HG03103 (cell line): ENCODE measurements around the gene CFAP221.
A peak's percentile ranks its signal among the peaks of the same experiment; 100 is the strongest.

Experiments
- ATAC-seq: cut with Tn5 transposase; IDR thresholded peaks from one replicate; pipeline ENCODE4 v1.9.1; 2021; ENCODE audit warnings: low read depth; ENCODE audit not compliant: unreplicated experiment

CFAP221 gene

GRCh38 chr2:119694845-119695521 lies 150.7 kb downstream of the CFAP221 start:
- no peak for ATAC-seq

DNA sequence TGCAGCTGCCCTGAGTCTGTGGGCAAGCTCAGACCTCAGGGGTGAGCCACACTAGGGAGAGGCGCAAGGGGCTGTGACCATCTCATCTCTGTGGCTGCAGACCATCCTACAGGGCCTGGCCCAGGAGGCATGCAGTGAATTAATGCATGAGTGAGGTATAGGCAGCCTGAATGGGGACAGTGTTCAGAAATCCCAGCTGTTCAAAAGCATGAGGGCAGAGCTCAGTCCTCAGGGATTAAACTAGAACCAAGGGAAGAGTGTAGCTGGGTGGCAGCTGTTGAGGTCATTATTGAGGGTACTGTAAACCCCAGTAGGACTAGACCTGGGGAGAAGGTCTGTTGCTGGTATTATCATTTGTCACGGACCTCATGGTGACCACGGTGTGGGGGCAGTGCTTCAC lies 151.8 kb downstream of the CFAP221 start:
- no peak for ATAC-seq

DNA sequence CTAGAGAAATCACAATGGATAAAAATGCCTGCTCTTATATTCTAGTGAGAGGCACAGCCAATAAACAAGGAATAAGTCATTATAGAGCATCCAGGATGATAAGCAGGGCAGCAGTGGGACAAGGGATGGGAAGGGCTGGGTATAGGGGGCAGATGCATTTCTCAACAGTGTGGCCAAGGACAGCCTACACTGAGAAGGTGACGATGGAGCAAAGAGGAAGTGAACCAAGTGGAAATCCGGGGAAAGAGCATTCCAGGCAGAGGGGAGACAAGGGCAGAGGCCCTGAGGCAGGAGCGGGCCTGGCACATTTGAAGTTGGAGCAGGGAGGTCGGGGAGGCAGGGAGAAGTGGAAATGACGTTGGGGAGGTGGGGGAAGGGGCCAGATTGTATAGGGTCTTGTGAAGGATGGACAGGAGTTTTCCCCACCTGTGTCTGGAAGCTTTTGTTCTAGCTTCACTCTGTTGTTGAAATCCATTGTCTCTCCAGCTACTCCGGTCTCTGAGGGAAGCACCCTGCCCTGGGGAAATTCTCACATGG lies 152.3 kb downstream of the CFAP221 start:
- ATAC-seq: no peak

GRCh38 chr2:119697290-119698020 lies 153.2 kb downstream of the CFAP221 start:
- ATAC-seq: peak; percentile 82

GRCh38 chr2:119698246-119698645 lies 154.0 kb downstream of the CFAP221 start:
- no peak for ATAC-seq

DNA sequence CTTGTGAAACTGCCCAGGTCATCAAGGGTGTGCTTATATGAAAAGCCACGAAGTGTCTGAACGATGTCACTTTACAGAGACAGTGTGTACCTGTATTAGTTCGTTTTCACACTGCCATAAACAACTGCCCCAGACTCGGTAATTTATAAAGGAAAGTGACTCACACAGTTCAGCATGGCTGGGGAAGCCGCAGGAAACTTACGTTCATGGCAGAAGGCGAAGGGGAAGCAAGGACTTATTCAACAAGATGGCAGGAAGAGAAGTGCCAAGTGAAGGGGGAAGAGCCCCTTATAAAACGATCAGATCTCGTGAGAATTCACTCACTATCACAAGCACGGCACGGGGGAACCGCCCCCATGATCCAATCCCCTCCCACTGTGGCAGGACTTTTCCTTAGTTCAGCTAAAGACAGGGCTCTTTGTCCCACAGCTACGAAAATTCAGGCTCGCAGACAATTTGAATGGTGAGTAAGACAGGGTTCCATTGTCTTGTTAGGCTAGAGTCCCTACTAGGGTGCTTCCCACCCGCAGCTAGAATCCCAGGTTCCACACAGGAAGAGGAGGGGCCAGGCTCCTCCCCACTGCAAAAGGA lies 154.9 kb downstream of the CFAP221 start:
- no peak for ATAC-seq

DNA sequence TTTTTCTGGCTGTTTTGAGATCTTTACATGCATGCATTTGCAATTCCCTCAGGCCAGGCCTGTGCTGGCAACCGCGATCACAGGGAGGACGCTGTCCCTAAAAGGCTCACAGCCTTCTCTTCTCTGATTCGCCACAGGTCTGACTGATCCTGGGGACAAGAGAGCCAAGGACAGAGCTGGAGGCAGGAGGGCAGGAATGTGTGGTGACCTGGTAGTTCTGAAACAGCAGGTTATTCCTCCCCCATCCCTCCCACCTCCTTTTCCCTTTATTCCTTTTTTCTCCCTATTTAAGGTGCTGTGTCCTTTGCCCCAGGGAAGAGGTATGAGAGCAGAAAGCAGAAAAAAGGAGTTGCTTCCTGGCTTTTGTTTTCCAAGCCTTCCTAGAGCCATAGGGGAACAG lies 156.6 kb downstream of the CFAP221 start:
- ATAC-seq: no peak

GRCh38 chr2:119701352-119701751 lies 157.1 kb downstream of the CFAP221 start:
- no peak for ATAC-seq

DNA sequence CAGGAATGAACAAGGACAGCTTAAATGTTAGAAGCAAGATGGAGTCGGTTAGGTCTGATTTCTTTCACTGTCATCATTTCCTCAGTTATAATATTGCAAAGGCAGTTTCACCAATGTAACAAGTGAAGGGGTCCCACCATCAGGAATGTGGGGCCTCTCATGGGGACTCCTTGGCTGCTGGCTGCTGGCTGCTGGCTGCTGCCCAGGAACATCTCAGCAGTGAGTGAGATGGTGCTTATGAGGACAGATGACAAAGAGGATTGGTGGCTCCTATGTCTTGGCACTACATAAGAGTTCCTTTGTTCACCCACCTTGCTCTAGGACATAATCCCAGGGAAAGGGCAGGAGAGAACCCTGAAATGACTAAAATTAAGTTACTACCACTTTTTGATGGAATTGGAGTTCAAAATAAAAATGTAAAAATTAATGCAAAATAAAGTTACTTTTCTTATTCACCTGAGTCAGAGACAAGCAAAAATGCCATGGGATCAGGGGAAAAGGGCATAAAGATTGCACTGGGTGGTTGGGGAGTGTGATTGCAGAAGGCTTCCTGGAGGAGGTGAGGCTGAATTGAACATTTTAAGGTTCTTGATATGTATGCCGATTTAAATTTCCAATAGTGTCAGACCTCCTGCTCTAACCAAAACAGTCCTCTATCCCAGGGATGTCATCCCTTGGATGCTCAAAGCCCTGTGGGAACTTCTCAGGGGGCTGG lies 158.1 kb downstream of the CFAP221 start:
- ATAC-seq: no peak

DNA sequence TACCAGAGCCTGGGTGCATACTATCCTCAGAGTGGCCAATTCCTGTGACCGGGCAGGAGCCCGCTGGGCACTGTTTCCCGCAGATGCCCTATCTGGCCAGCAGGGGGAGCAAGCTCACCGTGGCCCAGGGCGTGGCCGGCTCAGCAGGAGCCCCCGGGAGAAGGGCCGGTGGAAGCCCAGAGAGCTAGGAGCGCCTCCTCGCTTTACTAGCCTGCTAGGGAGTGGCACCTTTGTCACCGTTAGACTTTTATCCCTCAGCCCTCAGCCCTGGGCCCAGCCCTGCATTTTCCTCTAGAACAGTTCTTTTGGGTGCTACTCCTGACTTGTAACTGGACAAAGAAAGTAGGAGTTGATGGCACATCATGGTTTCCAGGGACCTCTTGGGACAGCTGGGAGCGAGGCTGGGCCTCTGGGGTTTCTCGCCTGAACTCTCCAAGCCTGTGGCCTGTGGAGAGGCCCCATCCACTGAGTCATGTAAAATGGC lies 158.7 kb downstream of the CFAP221 start:
- ATAC-seq: peak; percentile 85

DNA sequence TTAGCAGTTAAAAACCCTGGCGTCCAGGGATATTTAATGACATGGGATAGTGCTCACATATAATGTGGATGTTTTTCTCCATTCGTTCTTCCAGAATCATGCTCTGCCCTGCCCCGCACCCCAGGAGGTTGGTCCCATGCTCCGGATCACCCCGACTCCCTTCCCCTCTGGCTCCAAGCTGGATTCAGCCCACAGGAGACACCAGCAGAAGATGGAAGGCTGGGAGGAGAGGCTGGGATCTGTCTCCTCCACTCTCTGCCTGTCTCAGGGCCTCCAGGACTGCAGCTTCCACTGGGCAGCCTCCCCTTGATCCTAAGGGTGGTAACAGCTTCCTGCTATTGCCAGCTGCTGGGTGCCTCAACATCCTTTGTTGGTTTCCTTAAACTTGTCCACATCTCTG lies 159.3 kb downstream of the CFAP221 start:
- no peak for ATAC-seq

GRCh38 chr2:119704670-119705120 lies 160.4 kb downstream of the CFAP221 start:
- ATAC-seq: no peak

DNA sequence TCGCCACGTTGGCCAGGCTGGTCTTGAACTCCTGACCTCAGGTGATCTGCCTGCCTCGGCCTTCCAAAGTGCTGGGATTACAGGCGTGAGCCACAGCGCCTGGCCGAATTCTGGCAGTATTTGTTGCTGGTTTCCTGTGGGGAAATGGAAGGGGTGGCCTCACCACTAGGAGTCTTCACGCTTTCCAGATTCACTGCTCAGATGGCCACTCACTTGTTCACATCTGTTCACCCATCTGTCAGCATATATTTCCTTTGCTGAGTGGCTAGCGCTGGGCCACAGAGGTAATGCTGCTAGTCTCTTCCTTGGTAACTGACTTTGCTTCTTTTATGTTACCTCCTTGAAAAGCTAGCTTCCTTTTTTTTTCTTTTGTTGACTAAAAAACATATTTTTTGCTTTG lies 162.0 kb downstream of the CFAP221 start:
- no peak for ATAC-seq
